ENCODE measurements around the gene CEP250. TPM values are rescaled to one million over a fixed set of nuclear protein-coding genes. Genes with fewer than 3 reads are reported as not detected.
"Not testable (repeated sequence)": the region's sequence is repeated elsewhere in the genome, so short reads cannot be mapped to it uniquely, and the experiment has no call there.

CEP250 gene
- total and polyA plus RNA-seq, 2 experiments from 2014 or later: 15.5 to 21.7 TPM

DNA sequence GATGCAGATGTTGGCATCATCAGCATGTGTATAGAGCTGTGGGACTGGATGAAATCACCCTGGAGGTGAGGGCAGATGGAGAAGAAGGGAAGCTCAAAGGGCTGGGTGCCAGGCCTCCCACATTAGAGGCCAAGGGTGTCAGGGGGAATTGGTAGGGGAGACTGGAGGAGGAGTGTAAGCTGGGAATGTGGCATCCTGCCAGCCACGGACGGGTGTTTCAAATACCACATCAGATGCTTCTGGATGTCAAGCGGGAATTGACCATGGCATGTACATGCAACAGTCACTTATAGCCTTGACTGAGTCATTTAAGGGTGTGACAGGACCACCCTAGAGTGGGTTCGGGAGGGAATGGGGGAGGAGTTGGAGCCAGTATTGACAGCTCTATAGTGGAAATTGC, 96.1 kb downstream of the CEP250 start:
- peaks cover 24% of the 10 kb centered on the region; the same call in 1 of the 2 replicates for H3K36me3 ChIP-seq (ENCODE audit: low read depth)
- DNase-seq: no peak
- WGBS, 2 experiments (ENCODE audit: low coverage in 1 of 2, low lambda C conversion rate in 2 of 2, missing lambda C conversion rate in 2 of 2): 84% methylated on average over 4 of the region's 4 CpGs
- in situ Hi-C loops (cut with MboI): no loop called here
- H2AFZ ChIP-seq: no peak overlapping the region
- H3K9me3 ChIP-seq (ENCODE audit: low read depth): no peaks in the 10 kb centered on the region
- no peaks in the 10 kb centered on the region for H4K20me1 ChIP-seq (ENCODE audit: insufficient read depth)
- no peak overlapping the region for H3K9ac ChIP-seq
- no peaks in the 10 kb centered on the region for H3F3A ChIP-seq (ENCODE audit: insufficient read depth)
- TF ChIP-seq EZH2phosphoT487 (IDR thresholded peaks at IDR 0.05; ENCODE audit: insufficient read depth, low read depth) (no peak), EZH2 (IDR thresholded peaks at IDR 0.05; ENCODE audit: insufficient read depth, poor library complexity, severe bottlenecking) (no peak)
- no peak overlapping the region for H3K4me2 ChIP-seq (ENCODE audit: unreplicated experiment)
- no peaks in the 10 kb centered on the region for H3K79me2 ChIP-seq (ENCODE audit: insufficient read depth)
- H3K9me2 ChIP-seq (ENCODE audit: insufficient read depth): no peaks in the 10 kb centered on the region
- no peaks in the 10 kb centered on the region for H3K4me1 ChIP-seq (ENCODE audit: insufficient read depth)
- no peaks in the 10 kb centered on the region for H3K27me3 ChIP-seq (replicated peaks; ENCODE audit: insufficient read depth)
- H3K27ac ChIP-seq: no peak overlapping the region
- no peak overlapping the region for H3K4me3 ChIP-seq

- no peaks in the 10 kb centered on the region for H3K27me3 ChIP-seq (replicated peaks; ENCODE audit: insufficient read depth)
- in situ Hi-C loops (cut with MboI): no loop called here
- H3K4me1 ChIP-seq (ENCODE audit: insufficient read depth): no peaks in the 10 kb centered on the region
- H3K27ac ChIP-seq: no peak overlapping the region
- no peak overlapping the region for H3K4me2 ChIP-seq (ENCODE audit: unreplicated experiment)
- 96% methylated on average over 3 of the region's 3 CpGs for WGBS, 2 experiments (ENCODE audit: low coverage in 1 of 2, low lambda C conversion rate in 2 of 2, missing lambda C conversion rate in 2 of 2)
- DNase-seq: no peak
- no peak for TF ChIP-seq EZH2 (IDR thresholded peaks at IDR 0.05; ENCODE audit: insufficient read depth, poor library complexity, severe bottlenecking)
- no peak for TF ChIP-seq EZH2phosphoT487 (IDR thresholded peaks at IDR 0.05; ENCODE audit: insufficient read depth, low read depth)
- H3K4me3 ChIP-seq: no peak overlapping the region
- H4K20me1 ChIP-seq (ENCODE audit: insufficient read depth): no peaks in the 10 kb centered on the region
- peaks cover 19% of the 10 kb centered on the region; the same call in 1 of the 2 replicates for H3K36me3 ChIP-seq (ENCODE audit: low read depth)
- no peaks in the 10 kb centered on the region for H3K79me2 ChIP-seq (ENCODE audit: insufficient read depth)
- no peaks in the 10 kb centered on the region for H3K9me2 ChIP-seq (ENCODE audit: insufficient read depth)
- H3K9me3 ChIP-seq (ENCODE audit: low read depth): no peaks in the 10 kb centered on the region
- no peak overlapping the region for H2AFZ ChIP-seq
- no peak overlapping the region for H3K9ac ChIP-seq
- no peaks in the 10 kb centered on the region for H3F3A ChIP-seq (ENCODE audit: insufficient read depth)
These were observed 97.5 kb downstream of the CEP250 start for GRCh38 chr20:35552914-35553313.

DNA sequence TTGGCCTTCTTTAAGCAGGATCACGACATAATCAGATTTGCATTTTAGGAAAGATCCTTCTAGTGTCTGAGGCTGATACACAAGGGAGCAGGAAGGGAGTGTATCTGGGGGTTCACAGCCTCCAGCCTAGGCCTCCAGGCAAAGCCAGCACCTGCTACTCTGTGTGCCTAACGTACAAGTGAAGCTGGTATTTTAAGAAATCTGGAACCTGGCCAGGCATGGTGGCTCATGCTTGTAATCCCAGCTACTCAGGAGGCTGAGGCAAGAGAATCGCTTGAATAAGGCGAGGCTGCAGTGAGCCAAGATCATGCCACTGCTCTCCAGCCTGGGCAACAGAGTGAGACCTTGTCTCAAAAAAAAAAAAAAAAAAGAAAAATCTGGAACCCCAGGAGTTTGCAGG, 100.1 kb downstream of the CEP250 start:
- in situ Hi-C loops (cut with MboI); H3K9ac ChIP-seq; H3K4me1 ChIP-seq (ENCODE audit: insufficient read depth); H3K36me3 ChIP-seq (ENCODE audit: low read depth); H3F3A ChIP-seq (ENCODE audit: insufficient read depth); H3K9me2 ChIP-seq (ENCODE audit: insufficient read depth); H3K27ac ChIP-seq; H4K20me1 ChIP-seq (ENCODE audit: insufficient read depth); H2AFZ ChIP-seq; H3K9me3 ChIP-seq (ENCODE audit: low read depth); H3K4me3 ChIP-seq; H3K27me3 ChIP-seq (replicated peaks; ENCODE audit: insufficient read depth); H3K4me2 ChIP-seq (ENCODE audit: unreplicated experiment); H3K79me2 ChIP-seq (ENCODE audit: insufficient read depth): not testable (repeated sequence)
- peak; percentile 24 for DNase-seq
- 71 to 74% methylated on average over 4 of the region's 4 CpGs for WGBS, 2 experiments (ENCODE audit: low coverage in 1 of 2, low lambda C conversion rate in 2 of 2, missing lambda C conversion rate in 2 of 2)

- no peaks in the 10 kb centered on the region for H3K9me3 ChIP-seq (ENCODE audit: low read depth)
- no peak overlapping the region for H3K27ac ChIP-seq
- H4K20me1 ChIP-seq (ENCODE audit: insufficient read depth): no peaks in the 10 kb centered on the region
- no peak overlapping the region for H3K4me3 ChIP-seq
- no peak overlapping the region for H3K9ac ChIP-seq
- no peak for TF ChIP-seq EZH2 (IDR thresholded peaks at IDR 0.05; ENCODE audit: insufficient read depth, poor library complexity, severe bottlenecking)
- no peak for TF ChIP-seq EZH2phosphoT487 (IDR thresholded peaks at IDR 0.05; ENCODE audit: insufficient read depth, low read depth)
- no peaks in the 10 kb centered on the region for H3K27me3 ChIP-seq (replicated peaks; ENCODE audit: insufficient read depth)
- H2AFZ ChIP-seq: no peak overlapping the region
- in situ Hi-C loops (cut with MboI): no loop called here
- 0 out of 2 replicates have a peak, but pooled peaks cover under 1% of the 10 kb centered on the region for H3K4me1 ChIP-seq (ENCODE audit: insufficient read depth)
- no peaks in the 10 kb centered on the region for H3K9me2 ChIP-seq (ENCODE audit: insufficient read depth)
- H3F3A ChIP-seq (ENCODE audit: insufficient read depth): no peaks in the 10 kb centered on the region
- no peak for DNase-seq
- H3K4me2 ChIP-seq (ENCODE audit: unreplicated experiment): no peak overlapping the region
- no peaks in the 10 kb centered on the region for H3K79me2 ChIP-seq (ENCODE audit: insufficient read depth)
- H3K36me3 ChIP-seq (ENCODE audit: low read depth): peaks cover 7% of the 10 kb centered on the region; the same call in 1 of the 2 replicates
- 99% methylated on average over 21 of the region's 21 CpGs for WGBS, 2 experiments (ENCODE audit: low coverage in 1 of 2, low lambda C conversion rate in 2 of 2, missing lambda C conversion rate in 2 of 2)
These were observed 100.7 kb downstream of the CEP250 start for GRCh38 chr20:35555951-35556645.

Data from GM23248 (cell line).